Loucy (cell line): ENCODE measurements around the gene MXRA5.

Source experiments
- H2AFZ ChIP-seq: fragments of 200-600 bp; sonication (generic); 2 replicates; pipeline ENCODE4 v1.6.0; 2016; ENCODE audit warnings: antibody characterized with exemption, mild to moderate bottlenecking, low read length, moderate library complexity
- H3F3A ChIP-seq: fragments of 200-600 bp; 2 replicates; pipeline ENCODE4 v1.6.0; 2016; ENCODE audit warnings: antibody characterized with exemption, low read depth, mild to moderate bottlenecking
- H3K27me3 ChIP-seq: fragments of 200-600 bp; sonication (generic); 2 replicates; pipeline ENCODE4 v1.6.1; 2014; ENCODE audit warnings: low read length, mild to moderate bottlenecking; ENCODE audit not compliant: insufficient read depth, poor library complexity, severe bottlenecking
- H3K36me3 ChIP-seq: fragments of 200-600 bp; sonication (generic); 2 replicates; pipeline ENCODE4 v1.6.1; 2016; ENCODE audit warnings: low read length; ENCODE audit not compliant: insufficient read depth
- H3K4me1 ChIP-seq: fragments of 200-600 bp; sonication (generic); 2 replicates; pipeline ENCODE4 v1.5.1; 2014; ENCODE audit warnings: low read length, mild to moderate bottlenecking; ENCODE audit not compliant: insufficient read depth, poor library complexity, severe bottlenecking
- H3K4me2 ChIP-seq: fragments of 200-600 bp; sonication (generic); 2 replicates; pipeline ENCODE4 v1.6.0; 2014; ENCODE audit warnings: antibody characterized with exemption, low read length, low read depth, mild to moderate bottlenecking; ENCODE audit not compliant: poor library complexity, severe bottlenecking
- H3K4me3 ChIP-seq: fragments of 200-600 bp; sonication (generic); 2 replicates; pipeline ENCODE4 v1.5.1; 2014; ENCODE audit warnings: low read length, mild to moderate bottlenecking, mixed read lengths; ENCODE audit not compliant: poor library complexity, severe bottlenecking
- H3K79me2 ChIP-seq: fragments of 200-600 bp; sonication (generic); 2 replicates; pipeline ENCODE4 v1.6.1; 2014; ENCODE audit warnings: low read length; ENCODE audit not compliant: insufficient read depth
- H3K9ac ChIP-seq: fragments of 200-600 bp; sonication (generic); 2 replicates; pipeline ENCODE4 v1.6.0; 2014; ENCODE audit warnings: mild to moderate bottlenecking, low read depth, low read length, moderate library complexity; ENCODE audit not compliant: poor library complexity, severe bottlenecking
- H3K9me2 ChIP-seq: fragments of 200-600 bp; sonication (generic); replicated peaks from 2 replicates; pipeline ENCODE4 v1.6.1; 2016; ENCODE audit warnings: low read depth, low read length, mixed read lengths
- H3K9me3 ChIP-seq: fragments of 200-600 bp; sonication (generic); 2 replicates; pipeline ENCODE4 v1.6.1; 2014; ENCODE audit warnings: mild to moderate bottlenecking, antibody characterized with exemption, low read length, low read depth; ENCODE audit not compliant: insufficient read depth
- H4K20me1 ChIP-seq: fragments of 200-600 bp; sonication (generic); 2 replicates; pipeline ENCODE4 v1.6.0; 2014; ENCODE audit warnings: antibody characterized with exemption, low read length, mild to moderate bottlenecking; ENCODE audit not compliant: insufficient read depth, poor library complexity, severe bottlenecking
- CTCF ChIP-seq: fragments of 200-600 bp; sonication (generic); conservative IDR thresholded peaks from 2 replicates; pipeline ENCODE4 v1.5.1; 2014; ENCODE audit warnings: mild to moderate bottlenecking, antibody characterized with exemption, low read length
- EZH2phosphoT487 ChIP-seq: fragments of 200-600 bp; IDR thresholded peaks from 2 replicates; pipeline ENCODE4 v1.6.1; 2018; ENCODE audit warnings: antibody characterized with exemption, mild to moderate bottlenecking, moderate library complexity, borderline replicate concordance

MXRA5 gene

GRCh38 chrX:3263681-3264126 lies 82.7 kb downstream of the MXRA5 start:
- Histone ChIP-seq H3K9me2 (no peaks in the 10 kb centered on the region), H3K36me3 (no peaks in the 10 kb centered on the region), H3K4me3 (no peak overlapping the region), H2AFZ (no peak overlapping the region), H3K9ac (no peak overlapping the region), H3F3A (no peaks in the 10 kb centered on the region), H4K20me1 (no peaks in the 10 kb centered on the region), H3K27me3 (no peaks in the 10 kb centered on the region), H3K79me2 (no peaks in the 10 kb centered on the region), H3K4me1 (no peaks in the 10 kb centered on the region), H3K9me3 (no peaks in the 10 kb centered on the region), H3K4me2 (no peak overlapping the region)
- TF ChIP-seq CTCF (no peak), EZH2phosphoT487 (no peak)

GRCh38 chrX:3262901-3263300 lies 83.6 kb downstream of the MXRA5 start:
- H2AFZ ChIP-seq, result no peak overlapping the region
- H3K4me2 ChIP-seq, result no peak overlapping the region
- TF ChIP-seq EZH2phosphoT487 (no peak), CTCF (no peak)
- H3K27me3 ChIP-seq, result no peaks in the 10 kb centered on the region
- no peak overlapping the region for H3K4me3 ChIP-seq
- H3K79me2 ChIP-seq, result no peaks in the 10 kb centered on the region
- no peaks in the 10 kb centered on the region for H3F3A ChIP-seq
- no peaks in the 10 kb centered on the region for H3K9me3 ChIP-seq
- no peaks in the 10 kb centered on the region for H3K4me1 ChIP-seq
- H3K9ac ChIP-seq, result no peak overlapping the region
- H3K9me2 ChIP-seq, result no peaks in the 10 kb centered on the region
- no peaks in the 10 kb centered on the region for H3K36me3 ChIP-seq
- no peaks in the 10 kb centered on the region for H4K20me1 ChIP-seq
